GM18526 (cell line): ENCODE measurements around the gene UST.

Experiments used
- POLR2A ChIP-seq: IDR thresholded peaks from 3 replicates; pipeline ENCODE4 v1.6.1; 2011; ENCODE audit not compliant: insufficient read length; ENCODE audit errors: extremely low read depth

Gene UST

GRCh38 chr6:148996815-148997214 is 250.0 kb downstream of the UST start:
- TF ChIP-seq POLR2A: no peak

GRCh38 chr6:148997865-148998264 is 251.0 kb downstream of the UST start:
- TF ChIP-seq POLR2A: no peak

- TF ChIP-seq POLR2A: no peak
Observed at GRCh38 chr6:148998704-148999103, 251.9 kb downstream of the UST start.

GRCh38 chr6:148999501-148999900 is 252.7 kb downstream of the UST start:
- no peak for TF ChIP-seq POLR2A

GRCh38 chr6:148999929-149000468 is 253.2 kb downstream of the UST start:
- no peak for TF ChIP-seq POLR2A

GRCh38 chr6:149001422-149001821 is 254.6 kb downstream of the UST start:
- no peak for TF ChIP-seq POLR2A

- TF ChIP-seq POLR2A: no peak
Observed at GRCh38 chr6:149003560-149003959, 256.7 kb downstream of the UST start.

- TF ChIP-seq POLR2A: no peak
Observed at GRCh38 chr6:149004664-149005063, 257.8 kb downstream of the UST start.

GRCh38 chr6:149006671-149007070 is 259.8 kb downstream of the UST start:
- no peak for TF ChIP-seq POLR2A

GRCh38 chr6:149007846-149008245 is 261.0 kb downstream of the UST start:
- no peak for TF ChIP-seq POLR2A

- no peak for TF ChIP-seq POLR2A
Observed at GRCh38 chr6:149008741-149009140, 261.9 kb downstream of the UST start.

- TF ChIP-seq POLR2A: no peak
Observed at GRCh38 chr6:149012040-149012545, 265.3 kb downstream of the UST start.

GRCh38 chr6:149013586-149014344 is 266.9 kb downstream of the UST start:
- no peak for TF ChIP-seq POLR2A

- no peak for TF ChIP-seq POLR2A
Observed at GRCh38 chr6:149014631-149015534, 268.1 kb downstream of the UST start.
